Measurements from ENCODE around the gene TNFRSF14.

DNA sequence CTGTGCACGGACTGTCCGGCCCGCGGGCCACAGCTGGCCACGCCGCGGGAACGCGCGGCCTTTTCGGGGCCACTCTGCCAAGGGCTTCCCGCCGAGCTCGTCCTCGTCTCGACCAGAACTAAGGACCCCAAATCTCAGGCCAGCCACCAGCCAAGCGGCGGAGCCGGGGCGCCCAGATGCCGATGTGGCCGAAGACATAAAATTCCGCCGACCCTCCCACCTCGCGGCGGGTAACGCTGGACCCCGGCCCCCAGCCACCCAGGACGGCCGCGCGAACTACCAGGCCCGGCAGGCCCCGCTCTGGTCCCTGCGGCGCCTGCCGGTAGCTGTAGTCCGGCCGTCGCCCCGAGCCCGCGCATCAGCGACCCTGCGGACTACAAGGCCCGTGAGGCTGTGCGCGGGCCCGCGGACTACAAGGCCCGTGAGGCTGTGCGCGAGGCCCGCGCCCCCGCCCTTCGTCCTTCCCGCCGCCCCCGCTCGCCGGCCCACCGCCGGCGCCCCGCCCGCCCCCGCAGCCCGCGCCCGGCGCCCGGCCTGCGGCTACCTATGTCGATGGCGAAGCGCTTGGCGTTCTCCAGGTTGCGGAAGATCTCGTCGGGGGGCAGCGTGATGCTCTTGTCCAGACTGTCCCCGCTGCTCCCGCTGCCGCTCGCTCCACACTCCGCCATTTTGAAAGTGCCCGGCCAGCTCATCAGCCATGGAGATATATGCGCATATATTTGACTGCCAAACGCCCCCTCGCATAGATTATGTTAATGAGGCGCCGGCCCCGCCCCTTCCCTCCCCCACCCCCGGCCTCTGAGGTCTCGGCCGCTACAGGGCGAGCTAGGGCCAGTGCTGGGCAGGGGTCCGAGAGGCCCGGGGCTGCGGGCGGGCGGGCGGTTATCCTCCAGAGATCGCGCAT lies 30.0 kb upstream of the TNFRSF14 start, which contains the start of gene PANK4:
- no peak for TF ChIP-seq CTCF (IDR thresholded peaks at IDR 0.05)
- TF ChIP-seq EZH2 (IDR thresholded peaks at IDR 0.05; ENCODE audit: borderline replicate concordance, insufficient read depth, low read depth, low read length, poor library complexity, severe bottlenecking) = no peak

Data from B cell (primary cell).